GM18508 (cell line): Measurements from ENCODE around the gene KSR2.

Experiments used
- ATAC-seq: cut with Tn5 transposase; IDR thresholded peaks from one replicate; pipeline ENCODE4 v1.9.1; 2021; ENCODE audit warnings: moderate number of reproducible peaks; ENCODE audit not compliant: insufficient read depth, unreplicated experiment

KSR2 gene

DNA sequence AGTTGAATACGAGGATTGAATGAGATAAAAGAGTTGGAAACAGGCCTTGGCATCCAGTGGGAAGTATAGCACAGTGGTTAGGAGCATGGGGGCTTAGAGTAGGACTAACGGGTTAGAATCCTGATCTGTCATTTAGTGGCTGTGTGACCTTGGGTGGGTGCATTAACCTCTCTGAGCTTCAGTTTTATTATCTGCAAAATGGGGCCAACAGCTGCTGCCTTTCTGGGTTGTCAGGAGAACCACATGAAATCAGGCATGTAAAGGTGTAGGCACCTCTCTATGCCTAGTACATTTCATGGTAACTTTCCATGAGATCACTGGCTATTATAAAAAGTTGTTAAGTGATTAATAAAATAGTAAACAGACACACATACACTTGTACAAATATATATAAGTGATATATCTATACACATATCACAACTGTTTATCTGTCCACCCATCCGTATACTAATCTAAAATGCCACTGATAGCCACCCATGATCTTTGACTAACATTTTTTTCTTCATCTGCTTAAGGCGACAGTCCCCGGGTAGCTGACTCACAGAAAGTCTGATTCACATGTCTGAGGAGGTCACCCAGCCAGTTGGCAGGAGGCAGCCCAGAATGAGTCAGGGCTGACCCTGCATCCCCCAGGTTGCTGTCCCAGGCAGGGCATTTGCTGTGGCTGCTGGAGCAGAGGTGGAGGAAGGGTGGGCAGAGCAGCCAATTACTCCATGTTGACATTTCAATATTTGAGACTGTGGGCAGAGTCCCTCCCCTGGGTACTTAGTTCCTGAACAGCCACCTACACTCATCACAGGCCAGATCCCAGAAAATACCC is 481.7 kb downstream of the KSR2 start:
- ATAC-seq, result no peak

GRCh38 chr12:117485984-117486839 is 482.6 kb downstream of the KSR2 start:
- ATAC-seq, result no peak

- no peak for ATAC-seq
Observed at GRCh38 chr12:117484901-117485300, 483.9 kb downstream of the KSR2 start.

- ATAC-seq, result no peak
Observed at GRCh38 chr12:117483501-117483900, 485.3 kb downstream of the KSR2 start.

GRCh38 chr12:117481470-117481869 is 487.3 kb downstream of the KSR2 start:
- ATAC-seq, result no peak

GRCh38 chr12:117476341-117476740 is 492.4 kb downstream of the KSR2 start:
- no peak for ATAC-seq

- ATAC-seq, result no peak
Observed at GRCh38 chr12:117473856-117474255, 494.9 kb downstream of the KSR2 start.

GRCh38 chr12:117472983-117473382 is 495.8 kb downstream of the KSR2 start:
- ATAC-seq, result no peak

DNA sequence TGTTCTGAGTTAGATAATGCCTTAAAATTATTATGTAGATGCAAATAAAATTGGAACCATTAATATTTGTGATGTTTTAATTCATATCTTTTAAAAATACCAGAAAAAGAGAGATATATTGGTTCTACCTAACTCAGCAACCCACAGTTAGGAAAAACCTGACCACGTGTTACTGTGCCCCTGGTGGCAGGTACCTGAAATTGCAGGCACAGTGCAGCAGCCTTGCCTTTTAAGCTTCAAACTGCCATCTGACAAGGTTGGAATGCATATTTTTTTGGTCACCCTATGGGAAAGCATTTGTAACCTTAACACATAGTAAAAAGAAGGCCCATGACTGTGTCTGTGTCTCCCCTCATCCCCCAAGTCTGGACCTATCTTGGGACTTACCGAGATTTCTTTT is 498.0 kb downstream of the KSR2 start:
- no peak for ATAC-seq

GRCh38 chr12:117469883-117470483 is 498.8 kb downstream of the KSR2 start:
- ATAC-seq, result no peak

- no peak for ATAC-seq
Observed at GRCh38 chr12:117468016-117468415, 500.8 kb downstream of the KSR2 start.

GRCh38 chr12:117467588-117467987 is 501.2 kb downstream of the KSR2 start:
- ATAC-seq, result no peak

- ATAC-seq, result no peak
Observed at GRCh38 chr12:117466677-117467362, 502.0 kb downstream of the KSR2 start.

DNA sequence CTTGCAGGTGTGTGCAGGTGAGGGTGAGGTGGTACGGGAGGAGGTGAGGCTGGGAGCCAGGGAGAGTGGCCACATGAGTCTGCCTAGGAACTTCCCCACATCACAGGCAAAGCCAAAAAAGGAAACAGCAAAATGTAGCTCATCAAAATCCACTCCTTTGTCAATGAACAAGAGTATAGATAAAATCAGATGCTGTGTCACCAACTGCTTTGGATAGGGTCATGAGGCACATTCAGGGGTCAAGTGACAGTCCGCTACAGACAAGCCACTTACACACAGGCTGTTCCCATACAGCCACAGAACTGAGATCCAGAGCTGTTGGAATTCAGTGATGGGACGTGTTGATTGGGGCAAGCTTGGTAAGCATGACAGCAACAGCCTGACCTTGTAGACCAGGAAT is 507.1 kb downstream of the KSR2 start:
- no peak for ATAC-seq

DNA sequence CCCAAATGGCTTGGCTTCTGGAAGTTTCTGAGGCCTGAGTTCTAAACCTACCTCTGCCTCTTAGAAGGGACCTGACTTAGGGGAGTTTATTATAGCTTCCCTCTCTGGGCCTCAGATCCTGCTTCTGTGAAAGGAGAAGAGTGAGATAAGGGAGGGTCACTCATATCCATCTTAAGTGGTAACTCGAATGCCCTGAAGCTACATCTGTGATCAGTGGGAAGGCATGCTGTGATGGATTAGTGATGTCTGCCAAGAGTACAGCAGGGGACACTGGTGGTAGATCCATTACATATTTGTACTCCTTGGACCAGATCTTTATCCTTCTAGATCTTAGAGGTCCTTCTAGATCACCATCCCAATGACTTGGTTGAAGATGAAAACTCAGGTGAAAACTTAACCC is 509.6 kb downstream of the KSR2 start:
- no peak for ATAC-seq

DNA sequence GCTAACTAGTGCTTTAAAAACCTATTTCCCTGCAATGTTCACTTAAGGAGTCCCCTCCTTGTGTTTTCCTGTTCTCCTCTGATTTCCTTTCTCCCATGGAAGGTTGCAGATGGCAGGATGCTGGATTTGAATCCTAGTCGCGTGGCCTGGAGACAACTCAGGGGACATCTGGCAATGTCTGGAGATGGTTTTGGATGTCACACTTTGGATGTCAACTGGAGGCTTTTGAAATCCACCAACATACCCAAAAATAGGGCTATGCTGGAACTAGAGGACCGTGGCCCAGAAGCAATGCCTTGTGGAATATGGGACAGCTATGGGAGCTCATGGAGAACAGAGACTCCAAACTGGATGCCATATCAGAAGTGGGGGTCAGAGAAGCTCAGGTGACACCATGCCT is 511.6 kb downstream of the KSR2 start:
- ATAC-seq, result no peak

DNA sequence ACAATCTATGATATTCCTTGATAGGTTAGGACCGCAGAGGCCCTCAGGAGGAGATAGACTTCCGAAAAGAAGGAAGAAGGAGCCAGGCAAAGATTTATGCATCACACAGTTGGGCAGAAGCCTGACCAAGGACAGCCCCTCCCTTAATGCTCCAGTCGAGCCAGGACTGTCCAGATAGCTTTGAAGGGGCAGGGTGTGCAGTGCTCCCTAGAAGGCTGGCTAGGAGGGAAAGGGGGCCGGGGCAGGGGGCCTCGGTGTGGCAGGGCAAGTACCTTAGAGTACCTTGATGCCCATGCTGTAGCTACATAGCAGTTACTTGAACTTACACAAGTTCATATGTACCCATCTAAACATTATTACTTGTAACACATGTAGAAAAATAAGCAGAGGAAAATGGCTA is 512.7 kb downstream of the KSR2 start:
- no peak for ATAC-seq

- ATAC-seq, result no peak
Observed at GRCh38 chr12:117453961-117454360, 514.8 kb downstream of the KSR2 start.

- ATAC-seq, result no peak
Observed at GRCh38 chr12:117452112-117452511, 516.7 kb downstream of the KSR2 start.

- no peak for ATAC-seq
Observed at GRCh38 chr12:117450209-117450608, 518.6 kb downstream of the KSR2 start.
